OCI-LY1 (cell line): ENCODE data around the gene IFT57.

ENCODE experiments used
- H2AFZ ChIP-seq: fragments of 200-600 bp; sonication (generic), shearing (Covaris generic); 2 replicates; pipeline ENCODE4 v1.6.0; 2014; ENCODE audit warnings: antibody characterized with exemption, mild to moderate bottlenecking, low read length
- H3F3A ChIP-seq: fragments of 200-600 bp; sonication (generic), shearing (Covaris generic); 2 replicates; pipeline ENCODE4 v1.6.0; 2014; ENCODE audit warnings: mild to moderate bottlenecking, antibody characterized with exemption, low read length, moderate library complexity; ENCODE audit not compliant: insufficient read depth
- H3K27ac ChIP-seq: fragments of 200-600 bp; sonication (generic); 2 replicates; pipeline ENCODE4 v1.5.1; 2014; ENCODE audit warnings: low read length, mixed run types, mild to moderate bottlenecking, low read depth; ENCODE audit not compliant: poor library complexity, severe bottlenecking
- H3K27me3 ChIP-seq: fragments of 200-600 bp; sonication (generic); 2 replicates; pipeline ENCODE4 v1.6.0; 2014; ENCODE audit warnings: antibody characterized with exemption, mild to moderate bottlenecking, low read length, moderate library complexity; ENCODE audit not compliant: insufficient read depth
- H3K36me3 ChIP-seq: fragments of 200-600 bp; sonication (generic); 2 replicates; pipeline ENCODE4 v1.6.1; 2014; ENCODE audit warnings: mild to moderate bottlenecking, antibody characterized with exemption, low read length, moderate library complexity, mixed read lengths; ENCODE audit not compliant: insufficient read depth
- H3K4me1 ChIP-seq: fragments of 200-600 bp; sonication (generic); 2 replicates; pipeline ENCODE4 v1.5.1; 2014; ENCODE audit warnings: mild to moderate bottlenecking, low read length, moderate library complexity; ENCODE audit not compliant: insufficient read depth, severe bottlenecking
- H3K4me2 ChIP-seq: fragments of 200-600 bp; sonication (generic), shearing (Covaris generic); 2 replicates; pipeline ENCODE4 v1.6.1; 2014; ENCODE audit warnings: low read length
- H3K4me3 ChIP-seq: fragments of 200-600 bp; sonication (generic); 2 replicates; pipeline ENCODE4 v1.5.1; 2014; ENCODE audit warnings: low read length, low read depth, mild to moderate bottlenecking, mixed read lengths; ENCODE audit not compliant: poor library complexity, severe bottlenecking
- H3K79me2 ChIP-seq: fragments of 200-600 bp; shearing (Covaris generic); 2 replicates; pipeline ENCODE4 v1.6.1; 2016; ENCODE audit warnings: mixed run types, low read length, mixed read lengths; ENCODE audit not compliant: insufficient read depth
- H3K9ac ChIP-seq: fragments of 200-600 bp; sonication (generic), shearing (Covaris generic); 2 replicates; pipeline ENCODE4 v1.6.1; 2014; ENCODE audit warnings: mild to moderate bottlenecking, low read length, mixed read lengths
- H3K9me2 ChIP-seq: fragments of 200-600 bp; sonication (generic), shearing (Covaris generic); 2 replicates; pipeline ENCODE4 v1.6.1; 2014; ENCODE audit warnings: low read depth, mild to moderate bottlenecking, low read length, mixed read lengths
- H3K9me3 ChIP-seq: fragments of 200-600 bp; shearing (Covaris generic); 2 replicates; pipeline ENCODE4 v1.6.1; 2014; ENCODE audit warnings: low read length, mixed read lengths
- H4K20me1 ChIP-seq: fragments of 200-600 bp; sonication (generic), shearing (Covaris generic); 2 replicates; pipeline ENCODE4 v1.6.0; 2016; ENCODE audit warnings: mild to moderate bottlenecking, low read length; ENCODE audit not compliant: insufficient read depth
- CTCF ChIP-seq: fragments of 200-600 bp; sonication (generic), shearing (Covaris generic); IDR thresholded peaks from 2 replicates; pipeline ENCODE4 v1.5.1; 2017; ENCODE audit warnings: mild to moderate bottlenecking, antibody characterized with exemption, low read length, moderate library complexity, mixed read lengths
- EZH2 ChIP-seq: fragments of 200-600 bp; sonication (generic), shearing (Covaris generic); IDR thresholded peaks from 2 replicates; pipeline ENCODE4 v1.8.0; 2017; ENCODE audit warnings: borderline replicate concordance, mixed run types, mild to moderate bottlenecking, antibody characterized with exemption, low read length, moderate library complexity, mixed read lengths

Gene IFT57

GRCh38 chr3:108218811-108219210 lies 3.4 kb downstream of the IFT57 start:
- Histone ChIP-seq H3F3A (no peaks in the 10 kb centered on the region), H3K79me2 (peaks cover 15% of the 10 kb centered on the region), H3K9me2 (no peaks in the 10 kb centered on the region), H3K4me1 (peaks cover 54% of the 10 kb centered on the region), H3K27me3 (no peaks in the 10 kb centered on the region), H3K9me3 (no peaks in the 10 kb centered on the region), H2AFZ (peak overlapping the region; percentile 48; the same call in 1 of the 2 replicates), H3K4me2 (peak overlapping the region; percentile 90), H3K36me3 (peaks cover 24% of the 10 kb centered on the region), H3K27ac (peak overlapping the region; percentile 82), H3K9ac (peak overlapping the region; percentile 79), H4K20me1 (no peaks in the 10 kb centered on the region), H3K4me3 (peak overlapping the region; percentile 92)
- no peak for TF ChIP-seq CTCF
- no peak for TF ChIP-seq EZH2

GRCh38 chr3:108215871-108216270 lies 6.4 kb downstream of the IFT57 start:
- no peak overlapping the region for H2AFZ ChIP-seq
- no peak overlapping the region for H3K4me3 ChIP-seq
- H3K9me3 ChIP-seq: no peaks in the 10 kb centered on the region
- H3F3A ChIP-seq: no peaks in the 10 kb centered on the region
- no peaks in the 10 kb centered on the region for H3K27me3 ChIP-seq
- H3K36me3 ChIP-seq: peaks cover 50% of the 10 kb centered on the region
- no peaks in the 10 kb centered on the region for H3K9me2 ChIP-seq
- H4K20me1 ChIP-seq: no peaks in the 10 kb centered on the region
- peaks cover 37% of the 10 kb centered on the region for H3K4me1 ChIP-seq
- no peak for TF ChIP-seq EZH2
- no peak for TF ChIP-seq CTCF
- H3K4me2 ChIP-seq: no peak overlapping the region
- H3K9ac ChIP-seq: no peak overlapping the region
- H3K79me2 ChIP-seq: peaks cover 12% of the 10 kb centered on the region
- H3K27ac ChIP-seq: no peak overlapping the region

- Histone ChIP-seq H3K27ac (no peak overlapping the region), H4K20me1 (no peaks in the 10 kb centered on the region), H3K36me3 (peaks cover 60% of the 10 kb centered on the region), H3K4me3 (no peak overlapping the region), H3F3A (no peaks in the 10 kb centered on the region), H3K9me2 (no peaks in the 10 kb centered on the region), H3K9ac (no peak overlapping the region), H3K79me2 (no peaks in the 10 kb centered on the region), H2AFZ (no peak overlapping the region), H3K4me1 (no peaks in the 10 kb centered on the region), H3K4me2 (no peak overlapping the region), H3K27me3 (no peaks in the 10 kb centered on the region), H3K9me3 (no peaks in the 10 kb centered on the region)
- TF ChIP-seq EZH2: no peak
- TF ChIP-seq CTCF: no peak
Observed at GRCh38 chr3:108209579-108209978, 12.6 kb downstream of the IFT57 start.
